ENCODE measurements around the gene ZNF668. TPM values are rescaled to one million over a fixed set of nuclear protein-coding genes. Genes with fewer than 3 reads are reported as not detected.

Gene ZNF668
- polyA plus RNA-seq, 1 of the 3 experiments (the other 2 are of a cell fraction) = 13.6 TPM

- Histone ChIP-seq H3K36me3 (replicated peaks in 1 of 2; ENCODE audit: control insufficient read depth in 1 of 2, insufficient read depth in 2 of 2, low read length in 1 of 2) (peaks cover 18 to 39% of the 10 kb centered on the region in 2 experiments), H3K4me1 (ENCODE audit: control insufficient read depth in 1 of 2, insufficient read depth in 2 of 2, low read depth in 1 of 2, low read length in 1 of 2) (peaks cover 5 to 14% of the 10 kb centered on the region in 2 experiments; a peak in 3 of 4 replicates), H3K27me3 (ENCODE audit: insufficient read depth) (no peaks in the 10 kb centered on the region), H3K9me2 (no peaks in the 10 kb centered on the region), H3F3A (replicated peaks; ENCODE audit: insufficient read depth) (peaks cover 7% of the 10 kb centered on the region), H2AFZ (ENCODE audit: low read depth) (peak overlapping the region; percentile 69), H3K9me3 (no peaks in the 10 kb centered on the region), H4K20me1 (ENCODE audit: insufficient read depth) (0 out of 2 replicates have a peak, but pooled peaks cover 4% of the 10 kb centered on the region), H3K27ac (ENCODE audit: low read depth in 2 of 2, low read length in 1 of 2) (peak overlapping the region; percentile 94 to 95), H3K4me3 (ENCODE audit: low read depth in 2 of 2, low read length in 1 of 2) (peak overlapping the region; percentile 90 to 95), H3K9ac (peak overlapping the region; percentile 95), H3K79me2 (ENCODE audit: insufficient read depth) (peaks cover 88% of the 10 kb centered on the region), H3K4me2 (peak overlapping the region; percentile 93)
- TF ChIP-seq EP300 (IDR thresholded peaks at IDR 0.05; ENCODE audit: borderline replicate concordance in 1 of 2, low read depth in 1 of 2, low read length in 1 of 2) (no peak), RFX5 (IDR thresholded peaks at IDR 0.05; ENCODE audit: low read length) (no peak), RAD21 (IDR thresholded peaks at IDR 0.05; ENCODE audit: low read length) (0 out of 2 replicates have a peak, but pooled peaks have one; percentile 8)
- CTCF ChIA-PET = interaction anchor here (1.5 to 4.3 kb wide), 3 partner anchors 46 to 90 kb away, joined by 6 to 19 read pairs (median 7); partner anchors contain the start of gene HSD3B7
- WGBS (ENCODE audit: low lambda C conversion rate) = 10% methylated on average over 7 of the region's 7 CpGs
- POLR2A ChIA-PET = interaction anchor here (1.0 to 2.7 kb wide), 9 partner anchors 10 to 386 kb away, joined by 3 to 22 read pairs (median 9); partner anchors contain the start of genes FUS and KAT8
- no peak for DNase-seq
These were observed 759 bp upstream of the ZNF668 start for GRCh38 chr16:31074814-31075183.

DNA sequence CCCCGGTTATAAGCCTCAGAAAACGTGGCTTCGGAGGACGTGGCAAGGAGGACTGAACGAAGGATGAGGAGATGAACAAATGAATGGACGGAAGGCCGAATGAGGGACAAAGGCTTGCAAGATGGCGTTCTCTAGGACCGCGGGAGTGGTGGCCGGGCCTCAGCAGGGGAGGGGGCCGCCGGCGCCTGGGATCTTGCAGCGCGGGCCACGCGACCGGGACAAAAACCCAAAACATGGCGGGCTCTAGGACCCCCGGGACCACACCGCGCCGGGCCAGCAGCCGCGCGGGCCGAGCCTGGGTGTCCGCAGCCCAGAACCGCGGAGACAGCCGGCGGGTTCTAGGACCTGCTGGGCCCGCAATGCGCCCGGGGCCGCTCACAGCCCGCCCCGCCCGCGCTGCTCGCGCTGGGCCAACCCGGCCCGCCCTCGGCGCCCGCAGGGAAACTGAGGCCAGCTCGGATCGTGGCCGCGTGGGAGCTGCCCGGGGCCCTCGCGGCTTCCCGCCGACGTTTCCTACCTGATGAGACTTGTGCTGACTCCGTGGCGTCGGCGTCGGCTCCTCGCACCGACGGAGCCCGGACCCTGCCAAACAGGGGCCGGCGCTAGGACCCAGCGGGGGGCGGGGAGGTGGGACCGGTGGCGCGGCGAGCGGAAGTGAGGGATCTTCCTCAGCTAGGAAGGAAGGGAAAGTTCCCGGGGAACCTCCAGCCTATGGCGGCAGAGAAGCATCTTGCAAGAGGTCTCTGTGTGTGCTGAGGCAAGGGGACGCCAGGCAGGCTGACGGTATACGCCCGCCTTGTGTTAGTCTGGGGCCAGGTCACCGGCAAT is 684 bp downstream of the ZNF668 start:
- H3K4me2 ChIP-seq = peak overlapping the region; percentile 93
- H3K4me1 ChIP-seq (ENCODE audit: control insufficient read depth in 1 of 2, insufficient read depth in 2 of 2, low read depth in 1 of 2, low read length in 1 of 2) = peaks cover 5 to 14% of the 10 kb centered on the region in 2 experiments; a peak in 3 of 4 replicates
- 0 out of 2 replicates have a peak, but pooled peaks cover 3% of the 10 kb centered on the region for H4K20me1 ChIP-seq (ENCODE audit: insufficient read depth)
- H3K36me3 ChIP-seq (replicated peaks in 1 of 2; ENCODE audit: control insufficient read depth in 1 of 2, insufficient read depth in 2 of 2, low read length in 1 of 2) = peaks cover 11 to 25% of the 10 kb centered on the region in 2 experiments
- 0% methylated on average over 22 of the region's 83 CpGs for WGBS (ENCODE audit: low lambda C conversion rate)
- H3K9me2 ChIP-seq = no peaks in the 10 kb centered on the region
- peak overlapping the region; percentile 93 to 95 for H3K27ac ChIP-seq (ENCODE audit: low read depth in 2 of 2, low read length in 1 of 2)
- peaks cover 7% of the 10 kb centered on the region for H3F3A ChIP-seq (replicated peaks; ENCODE audit: insufficient read depth)
- peaks cover 89% of the 10 kb centered on the region for H3K79me2 ChIP-seq (ENCODE audit: insufficient read depth)
- ChIA-PET CTCF (interaction anchor here (1.0 to 4.3 kb wide), 6 partner anchors 16 to 119 kb away, joined by 3 to 19 read pairs (median 6); partner anchors contain the start of genes HSD3B7 and PRSS53), POLR2A (interaction anchor here (0.6 to 2.7 kb wide), 18 partner anchors 11 to 387 kb away, joined by 3 to 22 read pairs (median 4); partner anchors contain the start of genes FUS, HSD3B7, KAT8 and PRSS53)
- H3K4me3 ChIP-seq (ENCODE audit: low read depth in 2 of 2, low read length in 1 of 2) = peak overlapping the region; percentile 90 to 95
- DNase-seq = peak; percentile 94
- H3K9ac ChIP-seq = peak overlapping the region; percentile 95
- no peaks in the 10 kb centered on the region for H3K9me3 ChIP-seq
- peak overlapping the region; percentile 83 for H2AFZ ChIP-seq (ENCODE audit: low read depth)
- H3K27me3 ChIP-seq (ENCODE audit: insufficient read depth) = no peaks in the 10 kb centered on the region
- TF ChIP-seq EP300 (IDR thresholded peaks at IDR 0.05; ENCODE audit: borderline replicate concordance in 1 of 2, low read depth in 1 of 2, low read length in 1 of 2) (no peak), RCOR1 (IDR thresholded peaks at IDR 0.05; ENCODE audit: low read length) (no peak), ELF1 (IDR thresholded peaks at IDR 0.05) (peak; percentile 75), EZH2phosphoT487 (IDR thresholded peaks at IDR 0.05; ENCODE audit: borderline replicate concordance, low read depth) (no peak), TCF12 (IDR thresholded peaks at IDR 0.05) (no peak), NRF1 (IDR thresholded peaks at IDR 0.05; ENCODE audit: low read depth, low read length) (no peak), USF2 (IDR thresholded peaks at IDR 0.05; ENCODE audit: borderline replicate concordance, low read depth, low read length) (no peak), GATA2 (CRISPR knock-in tag; IDR thresholded peaks at IDR 0.05) (no peak), MEF2A (IDR thresholded peaks at IDR 0.05; ENCODE audit: borderline replicate concordance, low read depth) (no peak), YY1 (IDR thresholded peaks at IDR 0.05; ENCODE audit: low read depth) (peak; percentile 71), FOXJ3 (CRISPR knock-in tag; IDR thresholded peaks at IDR 0.05) (no peak), RXRA (IDR thresholded peaks at IDR 0.05; ENCODE audit: borderline replicate concordance, low read depth) (no peak), TEAD4 (IDR thresholded peaks at IDR 0.05; ENCODE audit: borderline replicate concordance, insufficient read depth) (no peak), PBX3 (IDR thresholded peaks at IDR 0.05) (no peak), RFX5 (IDR thresholded peaks at IDR 0.05; ENCODE audit: low read length) (no peak), FOSL2 (IDR thresholded peaks at IDR 0.05; ENCODE audit: borderline replicate concordance, low read depth) (no peak)
- TF ChIP-seq, protein P1, sequence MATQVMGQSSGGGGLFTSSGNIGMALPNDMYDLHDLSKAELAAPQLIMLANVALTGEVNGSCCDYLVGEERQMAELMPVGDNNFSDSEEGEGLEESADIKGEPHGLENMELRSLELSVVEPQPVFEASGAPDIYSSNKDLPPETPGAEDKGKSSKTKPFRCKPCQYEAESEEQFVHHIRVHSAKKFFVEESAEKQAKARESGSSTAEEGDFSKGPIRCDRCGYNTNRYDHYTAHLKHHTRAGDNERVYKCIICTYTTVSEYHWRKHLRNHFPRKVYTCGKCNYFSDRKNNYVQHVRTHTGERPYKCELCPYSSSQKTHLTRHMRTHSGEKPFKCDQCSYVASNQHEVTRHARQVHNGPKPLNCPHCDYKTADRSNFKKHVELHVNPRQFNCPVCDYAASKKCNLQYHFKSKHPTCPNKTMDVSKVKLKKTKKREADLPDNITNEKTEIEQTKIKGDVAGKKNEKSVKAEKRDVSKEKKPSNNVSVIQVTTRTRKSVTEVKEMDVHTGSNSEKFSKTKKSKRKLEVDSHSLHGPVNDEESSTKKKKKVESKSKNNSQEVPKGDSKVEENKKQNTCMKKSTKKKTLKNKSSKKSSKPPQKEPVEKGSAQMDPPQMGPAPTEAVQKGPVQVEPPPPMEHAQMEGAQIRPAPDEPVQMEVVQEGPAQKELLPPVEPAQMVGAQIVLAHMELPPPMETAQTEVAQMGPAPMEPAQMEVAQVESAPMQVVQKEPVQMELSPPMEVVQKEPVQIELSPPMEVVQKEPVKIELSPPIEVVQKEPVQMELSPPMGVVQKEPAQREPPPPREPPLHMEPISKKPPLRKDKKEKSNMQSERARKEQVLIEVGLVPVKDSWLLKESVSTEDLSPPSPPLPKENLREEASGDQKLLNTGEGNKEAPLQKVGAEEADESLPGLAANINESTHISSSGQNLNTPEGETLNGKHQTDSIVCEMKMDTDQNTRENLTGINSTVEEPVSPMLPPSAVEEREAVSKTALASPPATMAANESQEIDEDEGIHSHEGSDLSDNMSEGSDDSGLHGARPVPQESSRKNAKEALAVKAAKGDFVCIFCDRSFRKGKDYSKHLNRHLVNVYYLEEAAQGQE (IDR thresholded peaks at IDR 0.05; ENCODE audit: low read depth, low read length) = 0 out of 2 replicates have a peak, but pooled peaks have one; percentile 12

Measured in SK-N-SH (cell line).